Fibroblast of lung (primary cell): ENCODE results near the gene HAO2.

Experiments used
- EZH2 ChIP-seq: IDR thresholded peaks from 2 replicates; pipeline ENCODE4 v1.5.1; 2012; ENCODE audit warnings: low read length, control low read depth, mild to moderate bottlenecking; ENCODE audit errors: missing control alignments
- TF ChIP-seq, protein P1 (sequence below), 2 donors: IDR thresholded peaks in 1 of 2; conservative IDR thresholded peaks in 1 of 2; 1 replicate in 1 of 2; 2 replicates in 1 of 2; pipeline ENCODE4 v1.5.1; 2011 to 2012; ENCODE audit warnings: low read length in 2 of 2, control low read depth in 1 of 2, inconsistent platforms in 1 of 2, low read depth in 1 of 2, mild to moderate bottlenecking in 1 of 2

GRCh38 chr1:119321666-119322419 is 46.7 kb upstream of the HAO2 start:
- no peak for TF ChIP-seq EZH2
- TF ChIP-seq, protein P1, sequence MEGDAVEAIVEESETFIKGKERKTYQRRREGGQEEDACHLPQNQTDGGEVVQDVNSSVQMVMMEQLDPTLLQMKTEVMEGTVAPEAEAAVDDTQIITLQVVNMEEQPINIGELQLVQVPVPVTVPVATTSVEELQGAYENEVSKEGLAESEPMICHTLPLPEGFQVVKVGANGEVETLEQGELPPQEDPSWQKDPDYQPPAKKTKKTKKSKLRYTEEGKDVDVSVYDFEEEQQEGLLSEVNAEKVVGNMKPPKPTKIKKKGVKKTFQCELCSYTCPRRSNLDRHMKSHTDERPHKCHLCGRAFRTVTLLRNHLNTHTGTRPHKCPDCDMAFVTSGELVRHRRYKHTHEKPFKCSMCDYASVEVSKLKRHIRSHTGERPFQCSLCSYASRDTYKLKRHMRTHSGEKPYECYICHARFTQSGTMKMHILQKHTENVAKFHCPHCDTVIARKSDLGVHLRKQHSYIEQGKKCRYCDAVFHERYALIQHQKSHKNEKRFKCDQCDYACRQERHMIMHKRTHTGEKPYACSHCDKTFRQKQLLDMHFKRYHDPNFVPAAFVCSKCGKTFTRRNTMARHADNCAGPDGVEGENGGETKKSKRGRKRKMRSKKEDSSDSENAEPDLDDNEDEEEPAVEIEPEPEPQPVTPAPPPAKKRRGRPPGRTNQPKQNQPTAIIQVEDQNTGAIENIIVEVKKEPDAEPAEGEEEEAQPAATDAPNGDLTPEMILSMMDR (conservative IDR thresholded peaks at IDR 0.05 in 1 of 2, IDR thresholded peaks at IDR 0.05 in 1 of 2; ENCODE audit: low read depth in 1 of 2, low read length in 2 of 2) = no peak
